ENCODE results near the gene RPS8. TPM values are rescaled to one million over a fixed set of nuclear protein-coding genes. Genes with fewer than 3 reads are reported as not detected.

RPS8 gene
- total and polyA plus RNA-seq, 2 of the 8 experiments (the other 6 are each of a cell fraction or from before 2014, with no cell fraction given), result 2,261 to 2,407 TPM

DNA sequence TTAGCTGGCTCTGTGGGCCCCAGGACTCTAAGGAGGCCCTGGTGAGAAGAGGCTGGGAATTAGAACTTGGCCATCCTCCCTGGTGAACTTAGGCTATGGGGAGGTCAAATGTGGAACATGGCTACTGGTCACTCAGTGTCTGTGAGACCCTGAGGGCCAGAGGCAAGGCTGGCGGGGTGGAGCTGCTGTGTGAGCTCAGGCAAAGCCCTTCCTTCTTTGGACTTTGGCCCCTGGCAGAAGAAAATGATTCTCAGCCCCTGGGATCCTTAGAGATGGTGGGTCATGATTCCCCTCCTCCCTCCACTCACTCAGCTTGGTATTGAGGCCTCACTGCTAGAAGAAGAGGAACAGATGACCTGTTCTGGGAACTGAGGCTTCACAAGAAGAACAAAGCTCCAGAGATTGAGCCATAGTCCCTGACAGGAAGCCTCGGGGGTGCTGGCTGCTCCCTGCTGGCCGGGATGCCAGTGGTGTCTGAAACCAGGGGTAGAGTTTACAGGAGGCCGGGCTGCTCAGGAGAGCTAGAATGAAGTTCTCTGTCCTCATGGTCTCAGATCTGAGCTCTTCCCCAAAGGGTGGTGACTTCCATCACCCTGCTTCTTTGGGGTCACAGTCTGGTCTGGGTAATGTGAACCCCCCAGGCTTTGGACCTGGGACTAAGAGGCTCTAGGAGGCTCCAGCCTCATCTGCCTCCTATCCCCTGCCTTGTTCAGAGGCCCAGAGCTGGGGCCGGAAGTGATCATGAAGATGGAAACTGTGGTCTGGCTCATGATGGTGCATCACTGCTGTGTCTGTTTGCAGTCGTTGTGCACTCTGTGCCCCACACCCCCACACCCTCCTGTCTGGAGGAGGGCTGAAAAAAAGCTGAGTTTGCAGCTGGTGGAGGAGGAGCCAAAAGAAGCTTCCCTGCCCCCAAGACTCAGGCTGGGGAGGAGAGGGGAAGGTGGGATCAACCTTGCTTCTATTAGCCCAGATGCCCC, 33.9 kb downstream of the RPS8 start:
- Histone ChIP-seq H2BK5ac (ENCODE audit: low read depth, low read length) (peak overlapping the region; percentile 88), H3K23me2 (ENCODE audit: low read depth, low read length) (peaks cover 6% of the 10 kb centered on the region; the same call in 1 of the 2 replicates), H3K9ac (replicated peaks in 1 of 4; ENCODE audit: extremely low read depth in 1 of 4, low read depth in 3 of 4, low read length in 3 of 4) (0 out of 7 replicates have a peak overlapping the region, but pooled peaks of 1 of the 4 experiments have one; percentile 6), H4K5ac (ENCODE audit: insufficient read length, low read depth, low read length) (no peak overlapping the region), H3K4me3 (ENCODE audit: extremely low read depth in 1 of 4, insufficient read depth in 2 of 4, low read depth in 3 of 4, low read length in 4 of 4) (no peak overlapping the region), H3K18ac (ENCODE audit: extremely low read depth, low read length) (peak overlapping the region; percentile 88), H4K91ac (replicated peaks; ENCODE audit: insufficient read length, low read length) (peak overlapping the region; percentile 94), H3K23ac (ENCODE audit: insufficient read length) (no peak overlapping the region), H4K8ac (ENCODE audit: extremely low read depth, insufficient read depth, low read length) (no peak overlapping the region), H3K14ac (ENCODE audit: insufficient read length) (no peak overlapping the region), H3K27me3 (replicated peaks in 1 of 4; ENCODE audit: control insufficient read depth in 3 of 4, extremely low read depth in 1 of 4, insufficient read depth in 3 of 4, low read length in 3 of 4) (peaks cover 0 to 8% (median 1%) of the 10 kb centered on the region in 4 experiments; a peak in 4 of 7 replicates), H3K4me2 (ENCODE audit: insufficient read depth in 1 of 2, low read depth in 2 of 2, low read length in 2 of 2) (peak overlapping the region; percentile 56 to 58; a peak in 3 of 4 replicates), H2AFZ (ENCODE audit: low read length) (no peak overlapping the region), H2BK15ac (ENCODE audit: low read length) (peak overlapping the region; percentile 90; the same call in 1 of the 2 replicates), H2BK12ac (ENCODE audit: low read depth, low read length) (peak overlapping the region; percentile 99), H3K79me2 (ENCODE audit: control insufficient read depth in 1 of 2, insufficient read depth in 2 of 2, low read length in 2 of 2) (no peaks in the 10 kb centered on the region), H3K27ac (ENCODE audit: low read depth, low read length) (peak overlapping the region; percentile 58; the same call in 1 of the 2 replicates), H3K56ac (replicated peaks; ENCODE audit: insufficient read length, low read depth, low read length) (no peak overlapping the region), H2AK5ac (ENCODE audit: low read depth, low read length) (peak overlapping the region; percentile 96; the same call in 1 of the 2 replicates), H3K79me1 (ENCODE audit: low read depth, low read length) (no peaks in the 10 kb centered on the region), H3K36me3 (ENCODE audit: control insufficient read depth in 2 of 4, insufficient read depth in 4 of 4, low read length in 3 of 4) (peaks cover 0 to 9% (median under 1%) of the 10 kb centered on the region in 4 experiments; a peak in 4 of 8 replicates), H2BK120ac (replicated peaks; ENCODE audit: low read depth, low read length) (no peak overlapping the region), H3K4me1 (replicated peaks in 1 of 4; ENCODE audit: control insufficient read depth in 3 of 4, insufficient read depth in 4 of 4, low read length in 3 of 4) (peaks cover 10 to 44% (median 34%) of the 10 kb centered on the region in 4 experiments), H2BK20ac (ENCODE audit: low read length) (peak overlapping the region; percentile 92), H3K9me3 (ENCODE audit: insufficient read depth in 2 of 2, low read depth in 1 of 2, low read length in 1 of 2) (no peaks in the 10 kb centered on the region), H4K20me1 (replicated peaks in 1 of 2; ENCODE audit: control insufficient read depth in 1 of 2, insufficient read depth in 2 of 2, low read length in 2 of 2) (no peaks in the 10 kb centered on the region), H3K4ac (replicated peaks; ENCODE audit: insufficient read length, low read depth, low read length) (no peak overlapping the region)
- ChIA-PET POLR2A (ENCODE audit: partially characterized antibody) (interaction anchor here (0.8 to 19.2 kb wide), 17 partner anchors 9 to 712 kb away, joined by 3 to 547 read pairs (median 8); partner anchors contain the start of genes BEST4, PLK3, PTCH2 and RPS8), CTCF (ENCODE audit: partially characterized antibody) (interaction anchor here (0.7 to 5.4 kb wide), 16 partner anchors 10 to 101 kb away, joined by 3 to 37 read pairs (median 6); partner anchors contain the start of genes PLK3 and RNU5D-1)
- FAIRE-seq (no peak), DNase-seq (ENCODE audit: low read depth in 1 of 2, low spot score in 2 of 2) (no peak)
- WGBS, 2 experiments (ENCODE audit: extremely low coverage in 1 of 2, insufficient coverage in 1 of 2, insufficient read length in 1 of 2, insufficient replicate concordance in 2 of 2, low coverage in 1 of 2, low lambda C conversion rate in 2 of 2, missing lambda C conversion rate in 1 of 2), result 95% methylated on average over 6 of the region's 6 CpGs; no CpG with 5 or more reads in 1 of the 2 experiments
- no peak for TF ChIP-seq POU5F1 (IDR thresholded peaks at IDR 0.05; ENCODE audit: low read depth, low read length)
- TF ChIP-seq SIN3A (conservative IDR thresholded peaks at IDR 0.05 in 1 of 2, IDR thresholded peaks at IDR 0.05 in 1 of 2; ENCODE audit: low read depth in 1 of 2, low read length in 2 of 2), result no peak
- TF ChIP-seq, protein P1, sequence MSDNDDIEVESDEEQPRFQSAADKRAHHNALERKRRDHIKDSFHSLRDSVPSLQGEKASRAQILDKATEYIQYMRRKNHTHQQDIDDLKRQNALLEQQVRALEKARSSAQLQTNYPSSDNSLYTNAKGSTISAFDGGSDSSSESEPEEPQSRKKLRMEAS (IDR thresholded peaks at IDR 0.05), result no peak
- no peak for TF ChIP-seq TBP (IDR thresholded peaks at IDR 0.05; ENCODE audit: low read depth, low read length)
- TF ChIP-seq GTF2F1 (IDR thresholded peaks at IDR 0.05; ENCODE audit: borderline replicate concordance, low read depth, low read length), result no peak
- TF ChIP-seq, protein P2, sequence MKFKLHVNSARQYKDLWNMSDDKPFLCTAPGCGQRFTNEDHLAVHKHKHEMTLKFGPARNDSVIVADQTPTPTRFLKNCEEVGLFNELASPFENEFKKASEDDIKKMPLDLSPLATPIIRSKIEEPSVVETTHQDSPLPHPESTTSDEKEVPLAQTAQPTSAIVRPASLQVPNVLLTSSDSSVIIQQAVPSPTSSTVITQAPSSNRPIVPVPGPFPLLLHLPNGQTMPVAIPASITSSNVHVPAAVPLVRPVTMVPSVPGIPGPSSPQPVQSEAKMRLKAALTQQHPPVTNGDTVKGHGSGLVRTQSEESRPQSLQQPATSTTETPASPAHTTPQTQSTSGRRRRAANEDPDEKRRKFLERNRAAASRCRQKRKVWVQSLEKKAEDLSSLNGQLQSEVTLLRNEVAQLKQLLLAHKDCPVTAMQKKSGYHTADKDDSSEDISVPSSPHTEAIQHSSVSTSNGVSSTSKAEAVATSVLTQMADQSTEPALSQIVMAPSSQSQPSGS (IDR thresholded peaks at IDR 0.05; ENCODE audit: low read length), result no peak
- TF ChIP-seq, protein P3, sequence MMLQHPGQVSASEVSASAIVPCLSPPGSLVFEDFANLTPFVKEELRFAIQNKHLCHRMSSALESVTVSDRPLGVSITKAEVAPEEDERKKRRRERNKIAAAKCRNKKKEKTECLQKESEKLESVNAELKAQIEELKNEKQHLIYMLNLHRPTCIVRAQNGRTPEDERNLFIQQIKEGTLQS (IDR thresholded peaks at IDR 0.05; ENCODE audit: insufficient read depth, low read depth, low read length), result no peak
